ENCODE measurements around the gene MROH7. TPM values are rescaled to one million over a fixed set of nuclear protein-coding genes. Genes with fewer than 3 reads are reported as not detected.

Gene MROH7
- polyA plus RNA-seq, 1 donor from 2014 or later = not detected

DNA sequence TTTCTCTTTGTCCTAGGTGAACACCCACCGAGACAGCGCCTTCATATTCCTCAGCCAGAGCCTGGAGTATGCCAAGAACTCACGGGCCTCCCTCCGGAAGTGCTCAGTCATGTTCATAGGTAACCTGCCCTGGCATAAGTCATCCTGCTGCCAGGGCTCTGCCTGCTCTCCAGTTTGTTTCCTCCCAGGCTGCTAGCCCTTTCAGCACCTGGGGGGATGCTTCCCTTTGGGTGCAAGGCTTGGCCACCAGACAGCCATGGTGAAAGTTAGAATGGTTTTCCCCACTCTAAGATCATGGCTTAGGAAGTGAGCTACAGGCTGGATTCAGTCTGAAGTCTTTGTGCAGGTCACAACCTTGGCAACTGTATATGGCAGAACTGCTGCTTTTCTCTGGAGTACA, 64.8 kb downstream of the MROH7 start:
- Histone ChIP-seq H3K9ac (ENCODE audit: low read length) (no peak overlapping the region), H3K9me2 (ENCODE audit: insufficient read depth, low read length) (no peaks in the 10 kb centered on the region), H4K20me1 (ENCODE audit: insufficient read depth) (no peaks in the 10 kb centered on the region), H3K9me3 (ENCODE audit: low read length) (no peaks in the 10 kb centered on the region), H3K79me2 (replicated peaks; ENCODE audit: insufficient read depth, low read length) (no peaks in the 10 kb centered on the region), H3K27ac (ENCODE audit: low read length) (no peak overlapping the region), H3K36me3 (ENCODE audit: insufficient read depth, low read length) (no peaks in the 10 kb centered on the region), H3F3A (ENCODE audit: insufficient read depth, low read length, poor library complexity, severe bottlenecking) (no peaks in the 10 kb centered on the region), H2AFZ (ENCODE audit: low read depth, low read length) (no peak overlapping the region), H3K27me3 (ENCODE audit: insufficient read depth, low read depth, low read length) (no peaks in the 10 kb centered on the region), H3K4me3 (ENCODE audit: low read length) (no peak overlapping the region), H3K4me2 (ENCODE audit: low read length) (no peak overlapping the region)
- TF ChIP-seq EZH2 (IDR thresholded peaks at IDR 0.05; ENCODE audit: borderline replicate concordance, insufficient read depth, low read length, poor library complexity, severe bottlenecking) (no peak), TAF1 (IDR thresholded peaks at IDR 0.05; ENCODE audit: low read depth) (no peak), RAD21 (conservative IDR thresholded peaks at IDR 0.05) (no peak), POLR2AphosphoS5 (IDR thresholded peaks at IDR 0.05) (no peak), SMC3 (conservative IDR thresholded peaks at IDR 0.05; ENCODE audit: poor library complexity) (no peak), EP300 (conservative IDR thresholded peaks at IDR 0.05; ENCODE audit: poor library complexity, severe bottlenecking) (no peak), MXI1 (conservative IDR thresholded peaks at IDR 0.05; ENCODE audit: poor library complexity, severe bottlenecking) (no peak)
- TF ChIP-seq, protein P1, sequence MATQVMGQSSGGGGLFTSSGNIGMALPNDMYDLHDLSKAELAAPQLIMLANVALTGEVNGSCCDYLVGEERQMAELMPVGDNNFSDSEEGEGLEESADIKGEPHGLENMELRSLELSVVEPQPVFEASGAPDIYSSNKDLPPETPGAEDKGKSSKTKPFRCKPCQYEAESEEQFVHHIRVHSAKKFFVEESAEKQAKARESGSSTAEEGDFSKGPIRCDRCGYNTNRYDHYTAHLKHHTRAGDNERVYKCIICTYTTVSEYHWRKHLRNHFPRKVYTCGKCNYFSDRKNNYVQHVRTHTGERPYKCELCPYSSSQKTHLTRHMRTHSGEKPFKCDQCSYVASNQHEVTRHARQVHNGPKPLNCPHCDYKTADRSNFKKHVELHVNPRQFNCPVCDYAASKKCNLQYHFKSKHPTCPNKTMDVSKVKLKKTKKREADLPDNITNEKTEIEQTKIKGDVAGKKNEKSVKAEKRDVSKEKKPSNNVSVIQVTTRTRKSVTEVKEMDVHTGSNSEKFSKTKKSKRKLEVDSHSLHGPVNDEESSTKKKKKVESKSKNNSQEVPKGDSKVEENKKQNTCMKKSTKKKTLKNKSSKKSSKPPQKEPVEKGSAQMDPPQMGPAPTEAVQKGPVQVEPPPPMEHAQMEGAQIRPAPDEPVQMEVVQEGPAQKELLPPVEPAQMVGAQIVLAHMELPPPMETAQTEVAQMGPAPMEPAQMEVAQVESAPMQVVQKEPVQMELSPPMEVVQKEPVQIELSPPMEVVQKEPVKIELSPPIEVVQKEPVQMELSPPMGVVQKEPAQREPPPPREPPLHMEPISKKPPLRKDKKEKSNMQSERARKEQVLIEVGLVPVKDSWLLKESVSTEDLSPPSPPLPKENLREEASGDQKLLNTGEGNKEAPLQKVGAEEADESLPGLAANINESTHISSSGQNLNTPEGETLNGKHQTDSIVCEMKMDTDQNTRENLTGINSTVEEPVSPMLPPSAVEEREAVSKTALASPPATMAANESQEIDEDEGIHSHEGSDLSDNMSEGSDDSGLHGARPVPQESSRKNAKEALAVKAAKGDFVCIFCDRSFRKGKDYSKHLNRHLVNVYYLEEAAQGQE (IDR thresholded peaks at IDR 0.05; ENCODE audit: borderline replicate concordance) = no peak
- TF ChIP-seq, protein P2, sequence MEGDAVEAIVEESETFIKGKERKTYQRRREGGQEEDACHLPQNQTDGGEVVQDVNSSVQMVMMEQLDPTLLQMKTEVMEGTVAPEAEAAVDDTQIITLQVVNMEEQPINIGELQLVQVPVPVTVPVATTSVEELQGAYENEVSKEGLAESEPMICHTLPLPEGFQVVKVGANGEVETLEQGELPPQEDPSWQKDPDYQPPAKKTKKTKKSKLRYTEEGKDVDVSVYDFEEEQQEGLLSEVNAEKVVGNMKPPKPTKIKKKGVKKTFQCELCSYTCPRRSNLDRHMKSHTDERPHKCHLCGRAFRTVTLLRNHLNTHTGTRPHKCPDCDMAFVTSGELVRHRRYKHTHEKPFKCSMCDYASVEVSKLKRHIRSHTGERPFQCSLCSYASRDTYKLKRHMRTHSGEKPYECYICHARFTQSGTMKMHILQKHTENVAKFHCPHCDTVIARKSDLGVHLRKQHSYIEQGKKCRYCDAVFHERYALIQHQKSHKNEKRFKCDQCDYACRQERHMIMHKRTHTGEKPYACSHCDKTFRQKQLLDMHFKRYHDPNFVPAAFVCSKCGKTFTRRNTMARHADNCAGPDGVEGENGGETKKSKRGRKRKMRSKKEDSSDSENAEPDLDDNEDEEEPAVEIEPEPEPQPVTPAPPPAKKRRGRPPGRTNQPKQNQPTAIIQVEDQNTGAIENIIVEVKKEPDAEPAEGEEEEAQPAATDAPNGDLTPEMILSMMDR (IDR thresholded peaks at IDR 0.05; ENCODE audit: poor library complexity, severe bottlenecking) = no peak

DNA sequence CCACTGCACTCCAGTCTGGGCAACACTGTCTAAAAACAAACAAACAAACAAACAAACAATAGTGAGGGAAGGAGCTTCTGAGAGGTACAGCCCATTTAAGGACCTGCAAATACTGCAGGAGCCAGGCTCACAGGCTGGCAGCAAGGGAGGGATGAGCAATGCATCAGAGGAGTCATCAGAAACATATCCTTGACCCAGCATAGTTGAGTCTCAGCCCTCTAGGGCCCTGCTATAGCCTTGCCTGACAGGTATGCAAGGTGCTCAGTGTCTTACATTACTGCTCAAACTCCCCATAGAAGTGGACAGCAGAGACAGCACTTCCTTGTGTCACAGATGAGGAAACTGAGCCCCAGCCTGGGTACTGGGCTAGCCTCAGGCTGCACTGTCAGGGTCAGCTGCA, 66.8 kb downstream of the MROH7 start:
- Histone ChIP-seq H3K36me3 (ENCODE audit: insufficient read depth, low read length) (no peaks in the 10 kb centered on the region), H3K9me3 (ENCODE audit: low read length) (no peaks in the 10 kb centered on the region), H3F3A (ENCODE audit: insufficient read depth, low read length, poor library complexity, severe bottlenecking) (no peaks in the 10 kb centered on the region), H3K4me3 (ENCODE audit: low read length) (no peak overlapping the region), H3K27ac (ENCODE audit: low read length) (no peak overlapping the region), H3K4me2 (ENCODE audit: low read length) (no peak overlapping the region), H3K9ac (ENCODE audit: low read length) (no peak overlapping the region), H3K79me2 (replicated peaks; ENCODE audit: insufficient read depth, low read length) (no peaks in the 10 kb centered on the region), H3K27me3 (ENCODE audit: insufficient read depth, low read depth, low read length) (no peaks in the 10 kb centered on the region), H3K9me2 (ENCODE audit: insufficient read depth, low read length) (no peaks in the 10 kb centered on the region), H2AFZ (ENCODE audit: low read depth, low read length) (no peak overlapping the region), H4K20me1 (ENCODE audit: insufficient read depth) (no peaks in the 10 kb centered on the region)
- TF ChIP-seq MXI1 (conservative IDR thresholded peaks at IDR 0.05; ENCODE audit: poor library complexity, severe bottlenecking) (no peak), SMC3 (conservative IDR thresholded peaks at IDR 0.05; ENCODE audit: poor library complexity) (no peak), POLR2AphosphoS5 (IDR thresholded peaks at IDR 0.05) (no peak), RAD21 (conservative IDR thresholded peaks at IDR 0.05) (no peak)
- TF ChIP-seq, protein P1 (IDR thresholded peaks at IDR 0.05; ENCODE audit: borderline replicate concordance) = no peak

Measured in neural cell (in vitro differentiated cells).